GM12864 (cell line): ENCODE data around the gene CHD9.
A peak's percentile ranks its signal among the peaks of the same experiment; 100 is the strongest.

Experiments
- DNase-seq: peaks from one replicate; pipeline ENCODE4 v3.0.0-alpha.2; 2011; ENCODE audit warnings: low read depth
- H3K4me3 ChIP-seq: 2 replicates; pipeline ENCODE4 v1.5.1; 2011; ENCODE audit warnings: mild to moderate bottlenecking, low read depth, low read length, control low read depth
- CTCF ChIP-seq: IDR thresholded peaks from 2 replicates; pipeline ENCODE4 v1.5.1; 2011; ENCODE audit warnings: low read depth, mild to moderate bottlenecking, moderate library complexity, low read length, control low read depth, inconsistent platforms; ENCODE audit errors: missing control alignments

The CHD9 gene

GRCh38 chr16:53372992-53373871 is 318.4 kb downstream of the CHD9 start:
- DNase-seq, result no peak
- peak overlapping the region; percentile 50 for H3K4me3 ChIP-seq

GRCh38 chr16:53374800-53375199 is 320.0 kb downstream of the CHD9 start:
- DNase-seq, result no peak
- no peak for TF ChIP-seq CTCF
- H3K4me3 ChIP-seq, result no peak overlapping the region

More at GRCh38 chr16:53372992-53373871, 318.4 kb downstream of the CHD9 start:
- no peak for TF ChIP-seq CTCF

- DNase-seq, result no peak
- no peak overlapping the region; the same call in 1 of the 2 replicates for H3K4me3 ChIP-seq
- TF ChIP-seq CTCF, result no peak
Measured at GRCh38 chr16:53378138-53378537, 323.3 kb downstream of the CHD9 start.
